Loucy (cell line): ENCODE measurements around the gene STK39.

Source experiments
- H2AFZ ChIP-seq: fragments of 200-600 bp; sonication (generic); 2 replicates; pipeline ENCODE4 v1.6.0; 2016; ENCODE audit warnings: antibody characterized with exemption, mild to moderate bottlenecking, low read length, moderate library complexity
- H3F3A ChIP-seq: fragments of 200-600 bp; 2 replicates; pipeline ENCODE4 v1.6.0; 2016; ENCODE audit warnings: antibody characterized with exemption, low read depth, mild to moderate bottlenecking
- H3K27me3 ChIP-seq: fragments of 200-600 bp; sonication (generic); 2 replicates; pipeline ENCODE4 v1.6.1; 2014; ENCODE audit warnings: low read length, mild to moderate bottlenecking; ENCODE audit not compliant: insufficient read depth, poor library complexity, severe bottlenecking
- H3K36me3 ChIP-seq: fragments of 200-600 bp; sonication (generic); 2 replicates; pipeline ENCODE4 v1.6.1; 2016; ENCODE audit warnings: low read length; ENCODE audit not compliant: insufficient read depth
- H3K4me1 ChIP-seq: fragments of 200-600 bp; sonication (generic); 2 replicates; pipeline ENCODE4 v1.5.1; 2014; ENCODE audit warnings: low read length, mild to moderate bottlenecking; ENCODE audit not compliant: insufficient read depth, poor library complexity, severe bottlenecking
- H3K4me2 ChIP-seq: fragments of 200-600 bp; sonication (generic); 2 replicates; pipeline ENCODE4 v1.6.0; 2014; ENCODE audit warnings: antibody characterized with exemption, low read length, low read depth, mild to moderate bottlenecking; ENCODE audit not compliant: poor library complexity, severe bottlenecking
- H3K4me3 ChIP-seq: fragments of 200-600 bp; sonication (generic); 2 replicates; pipeline ENCODE4 v1.5.1; 2014; ENCODE audit warnings: low read length, mild to moderate bottlenecking, mixed read lengths; ENCODE audit not compliant: poor library complexity, severe bottlenecking
- H3K79me2 ChIP-seq: fragments of 200-600 bp; sonication (generic); 2 replicates; pipeline ENCODE4 v1.6.1; 2014; ENCODE audit warnings: low read length; ENCODE audit not compliant: insufficient read depth
- H3K9ac ChIP-seq: fragments of 200-600 bp; sonication (generic); 2 replicates; pipeline ENCODE4 v1.6.0; 2014; ENCODE audit warnings: mild to moderate bottlenecking, low read depth, low read length, moderate library complexity; ENCODE audit not compliant: poor library complexity, severe bottlenecking
- H3K9me2 ChIP-seq: fragments of 200-600 bp; sonication (generic); replicated peaks from 2 replicates; pipeline ENCODE4 v1.6.1; 2016; ENCODE audit warnings: low read depth, low read length, mixed read lengths
- H3K9me3 ChIP-seq: fragments of 200-600 bp; sonication (generic); 2 replicates; pipeline ENCODE4 v1.6.1; 2014; ENCODE audit warnings: mild to moderate bottlenecking, antibody characterized with exemption, low read length, low read depth; ENCODE audit not compliant: insufficient read depth
- H4K20me1 ChIP-seq: fragments of 200-600 bp; sonication (generic); 2 replicates; pipeline ENCODE4 v1.6.0; 2014; ENCODE audit warnings: antibody characterized with exemption, low read length, mild to moderate bottlenecking; ENCODE audit not compliant: insufficient read depth, poor library complexity, severe bottlenecking
- CTCF ChIP-seq: fragments of 200-600 bp; sonication (generic); conservative IDR thresholded peaks from 2 replicates; pipeline ENCODE4 v1.5.1; 2014; ENCODE audit warnings: mild to moderate bottlenecking, antibody characterized with exemption, low read length
- EZH2phosphoT487 ChIP-seq: fragments of 200-600 bp; IDR thresholded peaks from 2 replicates; pipeline ENCODE4 v1.6.1; 2018; ENCODE audit warnings: antibody characterized with exemption, mild to moderate bottlenecking, moderate library complexity, borderline replicate concordance

Gene STK39

GRCh38 chr2:168134485-168134884 lies 112.9 kb downstream of the STK39 start:
- no peak overlapping the region for H3K4me2 ChIP-seq
- no peaks in the 10 kb centered on the region for H4K20me1 ChIP-seq
- H3K36me3 ChIP-seq: peaks cover 74% of the 10 kb centered on the region
- H3K9me2 ChIP-seq: no peaks in the 10 kb centered on the region
- H3K4me3 ChIP-seq: no peak overlapping the region
- TF ChIP-seq CTCF (no peak), EZH2phosphoT487 (no peak)
- H3K27me3 ChIP-seq: no peaks in the 10 kb centered on the region
- H3F3A ChIP-seq: no peaks in the 10 kb centered on the region
- H3K9me3 ChIP-seq: no peaks in the 10 kb centered on the region
- no peaks in the 10 kb centered on the region for H3K79me2 ChIP-seq
- no peak overlapping the region for H3K9ac ChIP-seq
- H3K4me1 ChIP-seq: peaks cover 9% of the 10 kb centered on the region
- no peak overlapping the region for H2AFZ ChIP-seq

- Histone ChIP-seq H3K4me2 (no peak overlapping the region), H4K20me1 (no peaks in the 10 kb centered on the region), H3K79me2 (no peaks in the 10 kb centered on the region), H2AFZ (no peak overlapping the region), H3K27me3 (no peaks in the 10 kb centered on the region), H3F3A (no peaks in the 10 kb centered on the region), H3K9me3 (no peaks in the 10 kb centered on the region), H3K4me1 (peaks cover 9% of the 10 kb centered on the region), H3K9ac (no peak overlapping the region), H3K4me3 (no peak overlapping the region), H3K9me2 (no peaks in the 10 kb centered on the region), H3K36me3 (peaks cover 74% of the 10 kb centered on the region)
- no peak for TF ChIP-seq EZH2phosphoT487
- no peak for TF ChIP-seq CTCF
Measured at GRCh38 chr2:168132389-168132788, 115.0 kb downstream of the STK39 start.

GRCh38 chr2:168130346-168130745 lies 117.0 kb downstream of the STK39 start:
- H3K4me2 ChIP-seq: no peak overlapping the region
- H3K36me3 ChIP-seq: peaks cover 79% of the 10 kb centered on the region

More at GRCh38 chr2:168130346-168130745, 117.0 kb downstream of the STK39 start:
- no peaks in the 10 kb centered on the region for H3K9me3 ChIP-seq
- H4K20me1 ChIP-seq: no peaks in the 10 kb centered on the region
- H3F3A ChIP-seq: no peaks in the 10 kb centered on the region
- H3K4me3 ChIP-seq: no peak overlapping the region
- H3K9me2 ChIP-seq: no peaks in the 10 kb centered on the region
- peaks cover 9% of the 10 kb centered on the region for H3K4me1 ChIP-seq
- no peaks in the 10 kb centered on the region for H3K27me3 ChIP-seq
- H3K9ac ChIP-seq: no peak overlapping the region
- H3K79me2 ChIP-seq: no peaks in the 10 kb centered on the region
- TF ChIP-seq EZH2phosphoT487 (no peak), CTCF (no peak)
- no peak overlapping the region for H2AFZ ChIP-seq
